GM12872 (cell line): Measurements from ENCODE around the gene CCM2.

Experiments
- TF ChIP-seq, protein P1 (sequence below): IDR thresholded peaks from 3 replicates; pipeline ENCODE4 v1.5.1; 2011; ENCODE audit warnings: low read depth, mild to moderate bottlenecking, low read length, moderate library complexity; ENCODE audit not compliant: insufficient read depth

Gene CCM2

DNA sequence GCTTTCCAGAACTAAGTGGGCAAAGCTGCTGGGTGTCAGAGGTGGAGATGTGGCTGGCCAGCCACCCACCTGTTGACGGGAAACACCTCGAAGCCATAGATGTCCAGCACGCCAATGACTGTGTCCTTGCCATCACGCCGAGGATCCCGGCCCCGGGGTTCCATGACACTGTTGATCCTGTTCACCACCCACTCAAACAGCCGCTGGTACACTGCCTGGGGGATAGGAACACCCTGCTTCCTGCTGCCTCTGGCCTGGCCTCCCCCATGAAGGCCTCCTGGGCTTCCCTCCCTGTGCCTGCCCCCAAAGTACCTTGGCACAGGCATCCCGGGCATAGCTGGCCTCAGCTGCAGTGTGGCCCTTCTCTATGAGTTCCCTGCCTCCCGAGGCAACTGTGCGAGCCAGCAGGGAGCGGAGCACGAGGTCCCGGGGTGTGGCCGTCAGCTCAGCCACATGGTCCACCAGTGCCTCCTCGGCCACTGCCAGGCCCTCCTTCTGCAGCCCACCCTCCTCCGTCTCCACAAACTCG, 29.4 kb upstream of the CCM2 start:
- TF ChIP-seq, protein P1, sequence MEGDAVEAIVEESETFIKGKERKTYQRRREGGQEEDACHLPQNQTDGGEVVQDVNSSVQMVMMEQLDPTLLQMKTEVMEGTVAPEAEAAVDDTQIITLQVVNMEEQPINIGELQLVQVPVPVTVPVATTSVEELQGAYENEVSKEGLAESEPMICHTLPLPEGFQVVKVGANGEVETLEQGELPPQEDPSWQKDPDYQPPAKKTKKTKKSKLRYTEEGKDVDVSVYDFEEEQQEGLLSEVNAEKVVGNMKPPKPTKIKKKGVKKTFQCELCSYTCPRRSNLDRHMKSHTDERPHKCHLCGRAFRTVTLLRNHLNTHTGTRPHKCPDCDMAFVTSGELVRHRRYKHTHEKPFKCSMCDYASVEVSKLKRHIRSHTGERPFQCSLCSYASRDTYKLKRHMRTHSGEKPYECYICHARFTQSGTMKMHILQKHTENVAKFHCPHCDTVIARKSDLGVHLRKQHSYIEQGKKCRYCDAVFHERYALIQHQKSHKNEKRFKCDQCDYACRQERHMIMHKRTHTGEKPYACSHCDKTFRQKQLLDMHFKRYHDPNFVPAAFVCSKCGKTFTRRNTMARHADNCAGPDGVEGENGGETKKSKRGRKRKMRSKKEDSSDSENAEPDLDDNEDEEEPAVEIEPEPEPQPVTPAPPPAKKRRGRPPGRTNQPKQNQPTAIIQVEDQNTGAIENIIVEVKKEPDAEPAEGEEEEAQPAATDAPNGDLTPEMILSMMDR = no peak

- TF ChIP-seq, protein P1 = no peak
These were observed 28.7 kb upstream of the CCM2 start for GRCh38 chr7:44971188-44971901.

DNA sequence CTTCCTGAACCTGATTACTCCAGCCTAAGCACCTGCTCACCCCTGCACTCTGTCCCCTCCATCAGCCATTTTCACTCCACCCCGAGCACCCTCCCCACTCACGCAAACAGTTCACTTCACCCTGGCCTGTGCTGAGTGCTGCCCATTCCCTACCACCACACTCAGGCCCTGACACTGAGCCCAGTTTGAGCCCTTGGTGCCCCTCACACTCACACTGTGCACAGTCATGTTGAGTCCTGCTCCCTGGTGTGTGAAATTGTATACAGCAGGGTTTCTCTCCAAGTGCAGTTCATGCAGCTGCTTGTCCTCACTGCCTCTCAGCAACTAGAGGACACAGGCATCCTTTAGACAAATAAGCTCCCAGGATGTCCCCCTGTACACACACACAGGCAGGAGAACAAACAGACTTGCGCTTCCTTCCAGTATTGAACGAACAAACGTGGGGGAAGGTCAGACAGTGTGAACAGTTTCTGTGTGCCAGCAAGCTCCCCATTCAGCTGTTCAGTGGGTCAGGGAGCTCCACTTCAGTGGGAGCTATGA, 28.0 kb upstream of the CCM2 start:
- TF ChIP-seq, protein P1 = no peak

DNA sequence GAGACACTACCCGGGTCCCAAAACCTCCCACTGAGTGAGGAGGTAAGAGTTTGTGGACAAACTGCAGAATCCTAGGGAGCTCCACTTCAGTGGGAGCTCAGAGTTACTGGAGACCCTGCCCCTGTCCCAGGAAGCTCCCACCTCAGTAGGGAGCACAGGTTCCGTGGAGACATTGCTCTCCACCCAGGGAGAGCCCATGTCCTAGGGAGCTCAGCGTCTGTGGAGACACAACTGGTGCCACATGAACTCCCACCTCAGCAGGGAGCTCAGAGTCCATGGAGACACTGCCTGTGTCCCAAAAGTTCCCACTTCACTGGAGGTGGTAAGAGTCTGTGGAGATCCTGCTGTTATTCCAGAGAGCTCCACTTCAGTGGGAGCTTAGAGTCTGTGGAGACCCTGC, 27.4 kb upstream of the CCM2 start:
- TF ChIP-seq, protein P1 = no peak

- TF ChIP-seq, protein P1 = peak; percentile 71
These were observed 26.2 kb upstream of the CCM2 start for GRCh38 chr7:44973610-44974401.

- TF ChIP-seq, protein P1 = no peak
These were observed 25.5 kb upstream of the CCM2 start for GRCh38 chr7:44974549-44974948.

DNA sequence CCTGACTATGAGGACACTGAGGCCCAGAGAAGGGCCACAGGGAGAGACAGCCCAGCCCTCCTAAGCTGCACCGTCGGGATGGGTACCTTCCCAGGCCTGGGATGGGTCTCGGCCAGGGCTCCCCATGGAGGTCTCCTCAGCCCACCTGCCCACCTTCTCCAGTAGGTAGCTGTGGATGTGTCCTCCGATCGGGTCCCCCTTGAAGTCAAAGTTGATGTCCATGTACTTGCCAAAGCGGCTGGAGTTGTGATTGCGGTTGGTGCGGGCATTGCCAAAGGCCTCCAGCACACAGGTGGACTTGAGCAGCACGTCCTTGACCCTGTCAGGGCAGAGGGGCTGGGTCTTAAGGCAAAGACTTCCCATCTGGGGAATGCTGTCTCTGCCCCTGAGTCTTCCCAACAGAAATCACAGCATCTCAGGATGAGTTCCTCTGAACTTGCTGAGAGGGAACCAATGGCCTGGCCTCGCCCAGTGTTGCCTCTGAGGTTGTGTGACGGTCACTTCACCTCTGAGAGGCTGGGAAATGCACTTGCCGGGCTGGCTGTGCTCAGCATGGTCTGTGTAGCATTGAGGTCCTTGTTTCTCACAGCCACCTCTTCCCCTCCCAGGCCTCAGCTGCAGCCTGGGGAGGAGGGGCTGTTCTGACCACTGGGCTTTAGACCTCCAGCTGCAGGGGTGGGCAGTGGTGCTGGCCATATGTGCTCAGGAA, 24.5 kb upstream of the CCM2 start:
- TF ChIP-seq, protein P1 = no peak
